CD1c-positive myeloid dendritic cell (primary cell): ENCODE data around the gene LTA.

Experiments
- DNase-seq: peaks from one replicate; pipeline ENCODE4 v3.0.0-alpha.2; 2016; ENCODE audit errors: extremely low spot score

The LTA gene

GRCh38 chr6:31572041-31572911, at the start of gene LTA:
LTA (plus strand) TSS chr6:31572289; CDS start chr6:31572743, 454 bp downstream.
- no peak for DNase-seq

GRCh38 chr6:31525553-31525931, 46.5 kb upstream of the LTA start:
- DNase-seq, result no peak

GRCh38 chr6:31525932-31526591, 46.0 kb upstream of the LTA start:
- DNase-seq, result no peak

- no peak for DNase-seq
Observed at GRCh38 chr6:31528307-31528777, 43.7 kb upstream of the LTA start.

- no peak for DNase-seq
Observed at GRCh38 chr6:31528821-31529328, 43.2 kb upstream of the LTA start, which contains the start of gene MCCD1. MCCD1 (plus strand) TSS chr6:31528962; CDS start chr6:31529015, 53 bp downstream.

GRCh38 chr6:31529329-31530150, 42.5 kb upstream of the LTA start:
- no peak for DNase-seq

GRCh38 chr6:31530659-31531058, 41.4 kb upstream of the LTA start:
- no peak for DNase-seq

- no peak for DNase-seq
Observed at GRCh38 chr6:31531162-31531561, 40.9 kb upstream of the LTA start.

GRCh38 chr6:31531771-31532643, 40.1 kb upstream of the LTA start:
- no peak for DNase-seq

GRCh38 chr6:31532644-31533454, 39.2 kb upstream of the LTA start:
- DNase-seq, result no peak

- no peak for DNase-seq
Observed at GRCh38 chr6:31533455-31533841, 38.6 kb upstream of the LTA start.

GRCh38 chr6:31534011-31534410, 38.1 kb upstream of the LTA start:
- DNase-seq, result no peak

- DNase-seq, result no peak
Observed at GRCh38 chr6:31534521-31535040, 37.5 kb upstream of the LTA start.

GRCh38 chr6:31535538-31536324, 36.4 kb upstream of the LTA start:
- no peak for DNase-seq

- DNase-seq, result no peak
Observed at GRCh38 chr6:31538805-31539400, 33.2 kb upstream of the LTA start.

GRCh38 chr6:31540640-31541039, 31.4 kb upstream of the LTA start:
- no peak for DNase-seq

- peak; percentile 48 for DNase-seq
Observed at GRCh38 chr6:31541059-31541657, 30.9 kb upstream of the LTA start.
